ENCODE data around the gene ADGRL3.
"Not testable (repeated sequence)": the region's sequence is repeated elsewhere in the genome, so short reads cannot be mapped to it uniquely, and the experiment has no call there.

ADGRL3 gene

DNA sequence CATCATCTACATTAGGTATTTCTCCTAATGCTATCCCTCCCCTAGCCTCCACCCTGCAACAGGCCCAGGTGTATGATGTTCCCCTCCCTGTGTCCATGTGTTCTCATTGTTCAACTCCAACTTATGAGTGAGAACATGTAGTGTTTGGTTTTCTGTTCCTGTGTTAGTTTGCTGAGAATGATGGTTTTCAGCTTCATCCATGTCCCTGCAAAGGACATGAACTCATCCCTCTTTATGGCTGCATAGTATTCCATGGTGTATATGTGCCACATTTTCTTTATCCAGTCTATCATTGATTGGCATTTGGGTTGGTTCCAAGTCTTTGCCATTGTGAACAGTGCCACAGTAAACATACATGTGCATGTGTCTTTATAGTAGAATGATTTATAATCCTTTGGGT, 7.0 kb downstream of the ADGRL3 start:
- not testable (repeated sequence) for DNase-seq

DNA sequence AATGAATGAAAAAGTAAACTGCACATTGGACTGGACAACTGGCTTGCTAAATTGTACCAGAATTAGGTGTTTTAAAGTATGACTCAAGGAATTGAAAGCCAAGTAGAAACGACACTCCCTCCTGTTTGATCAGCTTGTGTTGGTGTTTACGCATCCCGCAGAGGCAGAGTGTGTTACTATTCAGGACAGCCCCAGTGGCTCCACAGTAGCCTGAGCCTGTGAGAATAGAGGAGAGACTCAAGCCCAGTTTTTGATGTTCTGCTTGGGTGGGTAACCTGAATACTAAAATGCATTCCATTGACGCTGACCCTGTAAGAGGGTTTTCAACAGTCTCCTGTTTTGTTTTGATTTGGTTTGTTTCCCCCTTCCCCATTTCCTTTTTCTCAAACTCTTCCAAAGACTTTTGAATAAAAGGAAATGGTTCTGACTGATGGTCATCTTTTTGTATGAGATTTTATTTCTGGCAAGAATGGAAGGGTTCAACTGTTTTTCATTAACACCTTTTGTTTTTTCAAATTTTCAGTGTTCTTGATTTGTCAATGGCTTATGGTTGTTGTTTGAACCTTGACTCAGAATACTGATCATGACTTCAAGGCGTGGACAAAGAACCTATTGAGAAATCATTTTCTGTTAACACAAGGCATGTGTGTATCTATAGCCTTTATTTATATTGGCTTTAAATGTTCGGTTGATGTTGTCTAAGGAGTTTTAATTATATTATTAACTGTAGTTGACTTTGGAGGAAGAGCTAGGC, 10.2 kb downstream of the ADGRL3 start:
- no peak for DNase-seq

DNA sequence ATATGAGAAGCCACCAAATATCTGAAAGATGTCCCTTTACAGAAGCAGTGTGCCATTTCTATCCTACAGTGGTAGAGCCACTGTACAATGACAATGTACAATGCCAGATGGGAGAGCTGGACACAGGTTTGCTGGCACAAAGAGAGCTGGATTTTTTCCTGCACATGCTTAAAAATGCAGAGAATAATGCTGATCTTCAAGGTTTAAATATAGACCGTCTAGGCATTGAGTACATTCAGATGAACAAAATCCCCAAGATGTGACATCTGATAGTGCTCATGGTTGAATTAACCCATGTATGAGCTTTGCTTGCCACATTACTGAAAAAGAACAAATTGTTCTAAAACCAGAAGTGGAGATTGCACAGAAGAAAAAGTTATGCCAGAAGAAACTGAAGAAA, 11.7 kb downstream of the ADGRL3 start:
- DNase-seq, result no peak

DNA sequence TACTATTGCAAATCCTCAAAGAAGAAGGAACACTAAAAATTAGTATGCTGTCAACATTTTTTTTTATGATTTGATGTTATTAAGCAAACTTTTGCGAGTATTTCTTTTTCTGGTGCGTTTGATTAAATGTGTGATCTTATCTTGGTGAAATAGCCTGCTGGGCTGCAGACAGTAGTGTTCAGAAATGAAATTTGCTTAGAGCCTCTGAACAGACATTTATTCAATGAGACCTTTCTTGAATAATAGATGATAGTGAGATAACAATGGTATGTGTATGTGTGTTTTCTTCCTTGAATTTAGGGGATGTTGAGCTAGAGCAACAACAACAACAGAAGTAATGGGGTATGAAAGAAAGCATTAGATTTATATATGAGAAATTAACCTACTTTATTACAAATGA, 12.7 kb downstream of the ADGRL3 start:
- no peak for DNase-seq

DNA sequence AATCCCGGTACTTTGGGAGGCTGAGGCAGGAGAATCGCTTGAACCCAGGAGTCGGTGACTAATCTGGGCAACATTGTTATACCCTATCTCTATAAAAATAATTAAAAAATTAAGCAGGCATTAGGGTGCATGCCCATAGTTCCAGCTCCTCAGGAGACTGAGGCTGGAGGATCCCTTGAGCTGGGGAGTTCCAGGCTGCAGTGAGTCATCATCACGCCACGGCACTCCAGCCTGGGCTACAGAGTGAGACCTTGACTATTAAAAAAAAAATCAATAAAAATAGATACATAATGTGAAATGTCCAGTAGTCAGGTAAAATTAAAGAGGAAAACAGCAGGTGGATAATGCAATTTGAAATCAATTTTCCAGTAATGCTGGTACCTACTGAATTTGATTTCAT, 14.6 kb downstream of the ADGRL3 start:
- no peak for DNase-seq

DNA sequence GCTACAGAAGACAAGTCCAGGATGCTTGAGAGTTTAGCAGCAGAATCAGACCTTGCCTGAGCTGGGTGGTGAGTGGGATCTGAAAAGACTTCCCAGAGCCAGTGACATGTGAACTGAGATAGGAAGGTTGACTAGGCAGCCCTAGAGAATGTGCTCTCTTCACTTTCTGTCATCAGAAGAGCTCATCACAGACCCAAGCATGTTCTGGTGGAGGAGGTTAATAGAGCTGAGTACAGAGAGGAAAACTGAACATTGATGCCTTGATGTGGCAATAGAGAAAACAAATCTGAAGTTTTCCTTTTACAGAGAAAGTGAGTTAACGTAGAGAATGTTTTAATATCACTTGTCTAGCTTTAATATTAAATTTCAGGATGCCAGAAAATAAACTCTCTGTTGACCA, 17.1 kb downstream of the ADGRL3 start:
- no peak for DNase-seq

DNA sequence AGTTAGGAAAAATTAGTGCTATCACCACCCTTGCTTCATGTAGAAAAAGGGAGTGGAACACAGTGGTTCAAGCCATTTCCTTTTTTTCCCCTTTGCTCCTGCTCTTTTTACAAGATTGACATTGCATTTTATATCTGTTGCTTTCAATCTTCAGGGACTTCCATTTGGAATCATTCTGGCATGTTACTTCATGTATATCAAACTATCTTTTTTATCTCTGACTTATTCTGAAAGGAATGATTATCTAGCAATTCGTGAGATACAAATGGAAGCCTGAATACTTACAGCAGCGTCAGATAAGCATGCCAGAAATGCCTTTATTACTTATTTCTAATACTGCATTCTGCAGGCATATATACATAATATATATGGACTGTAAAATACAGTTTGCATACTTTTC, 20.4 kb downstream of the ADGRL3 start:
- DNase-seq, result no peak

DNA sequence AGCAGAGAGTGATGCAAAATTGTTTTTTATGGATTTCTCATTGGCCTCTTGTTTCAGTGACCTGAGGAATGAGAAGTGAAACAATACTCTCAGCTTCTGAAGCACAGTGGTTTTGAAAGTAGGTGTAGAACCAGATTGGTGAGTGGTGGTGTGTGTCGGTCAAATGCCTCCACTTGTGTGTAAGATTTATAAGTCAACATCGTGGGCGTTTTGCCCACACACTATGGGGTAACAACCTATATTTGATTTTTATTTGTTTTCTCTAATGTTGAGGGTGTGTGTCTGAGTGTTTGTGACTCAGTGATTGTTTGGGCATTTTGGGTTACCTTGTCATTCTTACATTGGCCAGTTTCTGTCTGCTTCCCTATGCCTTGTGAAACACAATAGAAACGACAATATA, 23.3 kb downstream of the ADGRL3 start:
- no peak for DNase-seq

DNA sequence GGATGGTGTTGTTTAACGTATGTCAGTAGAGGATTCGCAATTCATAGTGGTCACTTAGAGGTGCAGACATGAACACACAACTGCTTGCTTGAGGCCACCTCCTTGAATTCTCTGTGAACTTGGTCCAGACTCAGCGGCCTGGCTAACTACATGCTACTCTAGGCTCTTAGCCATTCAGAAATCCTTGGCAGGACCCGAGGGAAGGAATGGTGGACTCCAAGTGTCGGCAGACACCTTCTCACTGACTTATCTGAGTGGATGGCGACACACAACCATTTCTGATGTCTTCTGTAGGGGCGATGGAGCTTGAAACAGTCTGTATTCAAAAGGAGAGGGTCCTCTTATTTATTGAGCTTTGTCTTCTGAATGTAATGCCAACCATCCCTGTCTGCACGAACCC, 24.4 kb downstream of the ADGRL3 start:
- no peak for DNase-seq

DNA sequence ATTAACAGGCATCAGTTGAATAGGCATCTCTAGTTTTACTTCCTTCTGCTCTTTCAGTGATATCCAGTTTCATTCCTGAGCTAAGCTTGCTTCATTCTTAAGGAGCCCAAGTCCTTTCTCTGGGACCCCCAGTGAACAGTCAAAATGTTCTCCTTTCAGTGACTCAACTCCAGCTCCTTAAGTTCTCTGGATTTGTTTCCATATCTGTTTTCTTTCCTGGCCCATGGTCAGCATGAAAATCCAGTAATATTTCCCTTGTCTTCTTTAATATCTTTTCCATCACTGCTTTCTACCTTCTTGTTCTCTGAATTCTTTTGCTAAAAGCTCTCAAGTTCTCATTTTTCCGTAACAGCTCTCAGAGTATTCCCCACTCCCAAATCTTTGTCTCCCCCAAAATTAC, 25.5 kb downstream of the ADGRL3 start:
- DNase-seq, result no peak

DNA sequence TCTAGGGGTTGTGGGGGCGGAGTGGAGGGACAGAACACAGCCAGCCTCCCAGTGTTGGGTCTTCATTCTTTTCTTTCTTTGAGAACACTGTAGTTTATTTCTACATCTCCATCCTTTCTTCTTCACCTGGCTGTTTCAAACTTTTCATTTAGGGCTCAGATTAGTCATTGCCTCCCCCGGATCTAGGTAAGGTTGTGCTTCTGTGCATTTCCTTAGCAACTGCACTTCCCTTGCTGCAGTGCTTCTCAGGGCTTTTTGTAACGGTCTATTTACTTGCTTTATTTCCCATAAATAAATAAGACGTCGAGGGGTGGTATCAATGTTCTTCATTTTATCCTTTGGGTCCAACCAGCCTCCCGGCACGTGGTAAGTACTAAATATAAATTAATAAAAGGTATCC, 31.3 kb downstream of the ADGRL3 start:
- no peak for DNase-seq

DNA sequence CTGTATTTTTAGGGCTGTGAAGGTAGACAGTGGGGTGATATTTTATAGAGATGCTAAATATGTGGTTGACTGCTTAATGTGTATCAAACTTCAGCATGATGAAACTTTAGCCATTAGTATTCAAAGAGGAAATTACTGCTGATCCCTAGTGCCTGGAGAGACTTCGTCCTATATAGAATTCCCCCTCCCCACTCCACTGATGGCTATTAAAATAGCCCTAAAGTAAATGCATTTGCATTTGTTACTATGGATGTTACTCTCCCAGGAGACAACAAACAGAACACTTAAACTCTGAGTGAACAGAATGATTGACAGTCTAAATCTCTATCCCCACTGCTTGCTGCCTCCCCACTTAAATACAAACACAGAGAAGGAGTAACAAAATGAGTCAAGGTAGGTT, 39.1 kb downstream of the ADGRL3 start:
- no peak for DNase-seq

DNA sequence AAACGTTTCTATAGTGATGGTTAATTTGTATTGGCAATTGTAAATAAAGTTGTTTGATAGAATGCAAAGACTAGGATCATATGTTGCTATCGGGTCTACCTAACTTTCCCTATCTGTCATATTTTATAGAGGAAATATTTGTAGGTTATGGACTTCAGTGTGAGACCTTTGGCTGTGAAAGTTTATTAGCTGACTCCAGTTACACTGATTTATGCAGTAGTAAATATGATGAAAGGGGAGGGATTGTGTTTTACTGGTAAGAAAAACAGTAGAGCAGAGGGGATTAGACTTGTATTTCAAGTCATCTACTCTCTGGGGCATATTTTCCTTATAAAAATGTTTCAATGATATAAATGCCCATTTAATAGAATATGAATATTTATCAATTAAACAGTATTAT, 43.8 kb downstream of the ADGRL3 start:
- no peak for DNase-seq

DNA sequence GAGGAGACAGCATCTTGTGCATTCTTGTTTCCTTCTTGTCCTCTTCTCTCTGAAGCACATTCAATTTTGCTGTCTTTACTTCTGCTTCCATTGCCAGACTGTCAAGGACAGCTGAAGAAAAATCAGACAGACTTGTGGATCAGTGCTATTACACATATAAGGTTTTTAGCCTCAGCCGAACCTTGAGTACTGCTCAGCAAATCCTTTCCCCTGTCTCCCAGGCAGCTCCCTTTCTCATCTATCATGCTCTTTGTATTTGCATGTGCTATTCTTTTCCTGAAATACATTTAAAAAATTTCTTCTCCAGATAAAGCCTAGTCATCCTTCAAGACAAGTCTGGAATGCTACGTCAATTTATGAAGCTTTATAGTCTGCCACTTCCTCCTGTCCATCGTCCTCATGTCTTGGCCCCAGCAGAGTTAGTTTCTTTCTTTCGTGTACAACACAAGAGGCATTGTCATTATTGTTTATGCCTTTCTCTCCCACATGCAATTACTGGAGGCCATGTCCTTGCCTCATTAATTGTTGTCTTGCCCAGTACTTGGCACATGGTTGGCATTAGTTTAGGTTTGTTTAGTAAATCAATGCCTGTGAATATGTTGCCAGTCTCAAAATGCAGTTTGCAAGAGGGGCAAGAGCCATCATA, 45.1 kb downstream of the ADGRL3 start:
- no peak for DNase-seq

DNA sequence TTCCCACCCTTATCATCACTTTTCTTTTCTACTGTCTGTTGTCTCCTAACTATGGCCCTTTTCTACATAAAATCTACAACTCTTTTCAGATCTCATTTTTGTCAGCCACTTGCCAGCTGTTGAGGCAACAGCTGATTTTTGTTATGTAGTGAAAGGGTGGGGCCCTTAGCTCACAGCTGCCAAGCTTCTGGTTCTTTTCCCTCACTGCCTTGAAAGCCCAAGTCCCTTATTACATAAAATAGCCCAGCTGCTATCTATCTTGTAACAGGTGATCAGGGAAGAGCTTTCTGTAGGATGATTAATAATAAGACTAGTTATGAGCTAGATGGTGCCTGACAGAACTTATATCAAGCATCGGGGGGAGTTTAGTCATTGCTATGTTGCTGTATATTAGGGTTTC, 45.9 kb downstream of the ADGRL3 start:
- DNase-seq, result peak in 1 of 2 experiments; percentile 39

DNA sequence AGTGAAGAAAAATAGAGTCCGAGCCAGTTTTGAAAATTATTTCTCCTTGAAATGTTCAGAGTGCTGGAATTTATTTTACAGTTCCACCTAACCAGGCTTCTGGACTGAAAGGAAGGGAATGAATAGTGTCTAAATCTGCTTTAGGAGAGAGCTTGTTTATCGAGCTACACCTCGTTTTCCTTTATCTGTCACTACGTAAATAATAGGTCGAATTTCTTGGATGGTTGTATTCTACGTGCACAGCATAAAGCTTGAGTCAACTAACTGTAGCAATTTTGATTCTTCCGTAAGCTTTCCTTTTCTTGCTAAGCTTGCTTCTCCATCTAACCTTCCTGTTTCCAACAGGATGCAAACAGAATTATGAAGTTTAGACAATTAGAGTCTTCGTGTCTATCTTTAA, 48.6 kb downstream of the ADGRL3 start:
- DNase-seq, result no peak

DNA sequence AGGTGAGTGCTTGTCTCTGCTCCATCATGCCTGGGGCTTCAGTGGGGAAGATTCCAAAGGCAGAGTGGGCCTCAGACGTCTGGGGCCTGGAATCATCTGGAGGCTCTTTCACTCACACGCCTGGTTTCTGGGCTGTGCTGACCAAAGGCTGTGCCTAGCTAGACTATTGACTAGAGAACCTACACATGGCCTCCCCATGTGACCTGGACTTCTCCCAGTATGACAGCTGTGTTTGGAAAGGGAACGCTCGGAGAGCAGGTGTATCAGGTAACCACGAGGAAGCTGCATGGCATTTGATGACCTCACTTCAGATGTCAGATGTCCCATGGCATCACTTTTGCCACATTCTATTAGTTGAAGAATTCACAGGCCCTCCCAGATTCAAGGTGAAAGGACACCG, 51.0 kb downstream of the ADGRL3 start:
- no peak for DNase-seq

DNA sequence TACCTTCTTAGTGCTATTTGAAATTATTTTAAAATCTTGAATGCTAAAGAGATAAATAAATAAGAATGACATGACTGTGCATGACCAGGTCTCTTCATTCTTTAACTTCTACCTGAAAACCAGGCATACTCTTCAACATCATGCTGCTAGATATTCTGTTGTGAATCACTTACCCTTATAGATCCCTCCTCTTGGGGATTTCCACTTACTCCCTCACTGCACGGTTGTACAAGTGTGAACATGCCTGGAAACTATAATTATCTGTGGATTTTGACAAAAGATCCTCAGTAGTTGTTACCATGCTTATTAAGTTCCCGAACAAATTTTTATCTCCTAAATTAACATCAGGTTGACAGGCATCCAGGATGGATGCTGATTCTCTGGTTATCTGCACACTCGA, 54.3 kb downstream of the ADGRL3 start:
- no peak for DNase-seq

DNA sequence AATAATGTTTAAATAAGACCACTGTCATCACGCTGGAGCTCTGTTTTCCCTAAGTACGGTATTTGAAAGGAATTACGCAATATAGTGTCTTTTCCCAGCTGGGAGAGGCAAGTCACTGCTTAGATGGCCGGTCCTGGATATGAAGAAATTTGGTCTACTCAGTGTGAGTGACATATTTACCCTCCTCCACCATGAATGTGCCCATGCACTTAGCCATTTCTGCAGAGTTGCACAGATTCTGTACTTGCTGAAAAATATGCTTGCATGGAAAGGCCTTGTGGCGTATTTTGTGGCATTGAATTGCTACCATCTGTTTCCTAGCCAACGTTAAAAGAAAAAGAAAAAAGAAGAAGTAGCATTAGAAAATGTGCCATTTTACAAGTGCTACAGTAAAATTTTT, 73.1 kb downstream of the ADGRL3 start:
- DNase-seq, result no peak

DNA sequence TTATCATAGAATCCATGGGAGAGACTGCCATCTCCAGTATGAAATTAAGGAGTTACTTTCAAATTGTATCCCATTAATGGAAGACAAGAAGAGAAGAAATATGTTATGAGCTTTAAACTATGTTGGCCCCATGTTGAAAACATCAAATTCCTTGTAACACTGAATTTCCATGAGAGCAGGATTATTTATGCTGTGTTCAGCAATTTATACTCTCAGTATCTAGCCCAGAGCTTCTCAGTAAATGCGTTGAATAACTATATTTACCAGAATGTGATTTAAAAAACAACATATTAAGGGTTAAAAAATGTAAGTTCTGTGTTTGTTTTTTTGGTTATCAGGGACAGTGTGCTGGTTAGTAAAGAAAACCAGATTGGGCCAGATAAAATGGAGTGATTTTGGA, 74.2 kb downstream of the ADGRL3 start:
- no peak for DNase-seq

DNA sequence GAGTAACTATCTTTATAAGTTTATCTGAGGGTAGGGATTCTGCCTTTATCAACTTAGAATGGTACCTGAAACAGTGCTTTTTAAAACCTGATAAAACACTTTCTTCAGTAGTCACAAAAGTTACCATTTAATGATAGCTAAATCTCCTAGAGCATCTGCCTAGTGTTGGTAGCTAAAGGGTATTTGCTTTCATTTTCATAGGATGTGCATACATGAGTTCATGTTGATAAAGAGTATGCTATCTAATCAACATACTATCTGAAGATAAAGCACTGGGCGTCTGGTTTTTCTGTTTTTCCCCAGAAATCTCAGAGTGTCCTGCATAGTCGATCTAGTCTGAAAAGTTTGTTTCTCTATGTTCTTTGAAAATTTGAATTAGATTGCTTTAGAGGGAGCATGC, 75.1 kb downstream of the ADGRL3 start:
- no peak for DNase-seq

DNA sequence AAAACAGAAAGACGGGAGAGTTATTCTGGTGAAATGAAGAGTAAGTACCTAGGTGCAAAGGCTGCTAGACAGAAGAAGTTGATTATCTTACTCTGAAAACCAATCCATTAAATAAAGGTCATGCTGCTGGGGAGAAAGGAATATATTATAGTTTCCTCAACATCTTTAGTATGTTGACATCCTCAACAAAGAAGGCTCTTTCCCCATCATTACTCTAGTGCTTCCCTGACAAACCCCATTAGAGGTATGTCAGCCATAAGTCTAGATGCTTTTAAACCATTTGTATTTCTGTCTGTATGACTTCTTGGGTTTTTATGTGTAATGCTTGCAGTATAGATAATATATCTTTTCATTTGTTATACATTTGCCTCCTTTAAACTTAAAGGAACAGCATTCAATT, 75.9 kb downstream of the ADGRL3 start:
- DNase-seq, result no peak

DNA sequence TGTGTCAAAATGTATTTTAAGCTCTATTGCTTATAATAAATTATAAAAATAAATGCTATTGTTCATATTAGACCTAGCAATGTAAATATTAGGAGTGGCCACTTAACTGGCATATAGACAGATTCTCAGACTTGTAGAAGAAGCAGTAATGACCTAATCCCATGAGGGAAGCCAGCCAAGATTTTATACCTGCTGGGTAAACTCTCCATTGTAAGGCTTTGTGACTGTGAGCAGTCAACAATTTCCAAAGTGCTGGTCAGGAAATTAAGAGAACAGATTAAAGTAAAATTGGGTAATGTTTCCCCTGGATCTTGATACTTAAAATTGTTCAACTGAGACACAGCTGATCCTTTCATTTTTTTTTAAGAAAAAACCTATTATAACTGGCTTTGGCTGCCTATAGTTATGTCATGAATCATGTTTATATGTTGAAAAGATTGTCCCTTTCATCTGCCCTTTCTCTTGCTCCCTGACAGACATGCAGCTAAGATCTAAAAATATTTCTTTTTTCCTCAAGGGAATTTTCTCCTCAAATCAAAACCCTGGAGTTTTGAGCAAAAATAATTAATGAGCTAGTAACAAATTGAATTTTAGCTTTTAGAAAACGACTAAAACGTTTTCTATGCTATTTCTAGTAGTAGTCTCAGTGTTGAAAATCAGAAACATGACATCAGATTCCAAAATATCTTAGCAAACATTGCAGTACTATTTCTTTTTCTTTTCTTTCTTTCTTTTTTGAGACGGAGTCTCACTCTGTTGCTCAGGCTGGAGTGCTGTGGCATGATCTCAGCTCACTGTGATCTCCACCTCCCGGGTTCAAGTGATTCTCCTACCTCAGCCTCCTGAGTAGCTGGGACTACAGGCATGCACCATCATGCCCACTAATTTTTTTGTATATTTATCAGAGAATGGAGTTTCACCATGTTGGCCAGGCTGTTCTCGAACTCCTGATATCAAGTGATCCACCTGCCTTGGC, 77.9 kb downstream of the ADGRL3 start:
- DNase-seq, result peak; percentile 76 to 85

DNA sequence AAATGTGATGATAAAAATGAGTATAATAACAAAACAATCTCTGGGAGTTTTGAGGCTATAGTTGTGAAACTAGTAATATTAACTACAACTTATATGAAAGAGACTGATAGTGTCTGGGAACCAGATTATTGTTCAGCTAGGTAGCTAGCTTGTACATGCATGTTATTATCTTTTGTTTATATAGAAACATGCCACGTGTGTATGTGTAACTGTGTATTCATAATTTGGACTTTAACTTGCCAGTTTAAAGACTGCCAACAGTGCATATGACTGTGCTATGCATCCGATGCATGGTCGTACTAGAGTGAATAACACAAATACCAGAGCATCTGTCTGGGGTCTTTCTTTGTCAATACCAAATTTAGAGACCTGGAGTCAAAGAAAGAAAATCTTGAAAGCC, 92.2 kb downstream of the ADGRL3 start:
- no peak for DNase-seq
